Colonic mucosa (tissue), 4 donors: Measurements from ENCODE around the gene ADAMTS19. TPM values are rescaled to one million over a fixed set of nuclear protein-coding genes. Genes with fewer than 3 reads are reported as not detected.

Experiments
- DNase-seq: peaks from one replicate; pipeline ENCODE4 v3.0.0-alpha.2; 2020
- H3K27ac ChIP-seq: fragments of 200-600 bp; one replicate; pipeline ENCODE4 v1.8.0; 2021
- H3K27me3 ChIP-seq: fragments of 200-600 bp; one replicate; pipeline ENCODE4 v1.8.0; 2021
- H3K36me3 ChIP-seq: fragments of 200-600 bp; one replicate; pipeline ENCODE4 v1.8.0; 2021
- H3K4me1 ChIP-seq: fragments of 200-600 bp; one replicate; pipeline ENCODE4 v1.8.0; 2021; ENCODE audit warnings: mild to moderate bottlenecking
- H3K4me3 ChIP-seq: fragments of 200-600 bp; one replicate; pipeline ENCODE4 v1.8.0; 2021
- H3K9ac ChIP-seq, 2 donors: one replicate each; pipeline ENCODE4 v1.7.0; 2013; ENCODE audit warnings: control low read depth in 2 of 2, low read depth in 2 of 2, low read length in 2 of 2
- H3K9me3 ChIP-seq: fragments of 200-600 bp; one replicate; pipeline ENCODE4 v1.8.0; 2021
- intact Hi-C: fragments of 100-400 bp; cut with DNase I; formaldehyde crosslinking; loops from one replicate; pipeline ENCODE4 v1.14.1; 2022
- total RNA-seq, 2 donors: library from RNA; stranded (reverse); fragmentation: NEBNext Ultra II Directional in 1 of 2; extraction: Animal tissue kit (Norgen Biotek cat#: 25700) in 1 of 2; gene quantifications; one replicate each; pipeline ENCODE4 v1.2.1, GENCODE V29; 2021
- TF ChIP-seq, protein P1 (sequence below): fragments of 200-600 bp; IDR thresholded peaks from one replicate; pipeline ENCODE4 v1.8.0; 2022; ENCODE audit warnings: antibody characterized with exemption, mild to moderate bottlenecking
- donor health status: healthy.
- donor health status: DM: no; HTN: no; CAD: no.
- donor health status: DM: no; HTN: no; CAD: no.

The ADAMTS19 gene
- total RNA-seq, 2 donors from 2014 or later: 0.80 to 1.1 TPM

DNA sequence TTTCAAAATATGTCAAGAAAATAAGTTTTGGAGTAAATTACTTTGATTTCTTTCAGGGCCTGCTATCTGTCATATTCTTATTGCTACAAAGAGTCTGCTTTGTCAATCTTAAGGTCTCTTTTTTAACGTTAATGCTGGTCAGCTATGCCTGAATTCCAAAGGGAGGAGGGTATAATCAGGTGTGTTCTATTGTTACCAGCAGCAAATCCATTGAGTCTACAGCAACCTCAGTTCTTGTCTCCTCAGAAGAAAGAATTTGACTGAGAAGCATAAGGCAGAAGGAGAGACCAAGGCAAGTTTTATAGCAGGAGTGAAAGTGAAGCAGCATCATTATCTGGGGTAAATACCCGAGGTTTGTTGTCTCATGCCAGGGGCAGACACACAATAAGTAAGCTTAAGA is 264.1 kb downstream of the ADAMTS19 start:
- H3K4me1 ChIP-seq: no peaks in the 10 kb centered on the region
- H3K36me3 ChIP-seq: no peaks in the 10 kb centered on the region
- no peak overlapping the region for H3K4me3 ChIP-seq
- no peak overlapping the region for H3K27ac ChIP-seq
- intact Hi-C loops: no loop called here
- TF ChIP-seq, protein P1, sequence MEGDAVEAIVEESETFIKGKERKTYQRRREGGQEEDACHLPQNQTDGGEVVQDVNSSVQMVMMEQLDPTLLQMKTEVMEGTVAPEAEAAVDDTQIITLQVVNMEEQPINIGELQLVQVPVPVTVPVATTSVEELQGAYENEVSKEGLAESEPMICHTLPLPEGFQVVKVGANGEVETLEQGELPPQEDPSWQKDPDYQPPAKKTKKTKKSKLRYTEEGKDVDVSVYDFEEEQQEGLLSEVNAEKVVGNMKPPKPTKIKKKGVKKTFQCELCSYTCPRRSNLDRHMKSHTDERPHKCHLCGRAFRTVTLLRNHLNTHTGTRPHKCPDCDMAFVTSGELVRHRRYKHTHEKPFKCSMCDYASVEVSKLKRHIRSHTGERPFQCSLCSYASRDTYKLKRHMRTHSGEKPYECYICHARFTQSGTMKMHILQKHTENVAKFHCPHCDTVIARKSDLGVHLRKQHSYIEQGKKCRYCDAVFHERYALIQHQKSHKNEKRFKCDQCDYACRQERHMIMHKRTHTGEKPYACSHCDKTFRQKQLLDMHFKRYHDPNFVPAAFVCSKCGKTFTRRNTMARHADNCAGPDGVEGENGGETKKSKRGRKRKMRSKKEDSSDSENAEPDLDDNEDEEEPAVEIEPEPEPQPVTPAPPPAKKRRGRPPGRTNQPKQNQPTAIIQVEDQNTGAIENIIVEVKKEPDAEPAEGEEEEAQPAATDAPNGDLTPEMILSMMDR: no peak
- H3K27me3 ChIP-seq: no peaks in the 10 kb centered on the region
- DNase-seq: no peak
- H3K9me3 ChIP-seq: no peaks in the 10 kb centered on the region
- H3K9ac ChIP-seq: no peak overlapping the region

DNA sequence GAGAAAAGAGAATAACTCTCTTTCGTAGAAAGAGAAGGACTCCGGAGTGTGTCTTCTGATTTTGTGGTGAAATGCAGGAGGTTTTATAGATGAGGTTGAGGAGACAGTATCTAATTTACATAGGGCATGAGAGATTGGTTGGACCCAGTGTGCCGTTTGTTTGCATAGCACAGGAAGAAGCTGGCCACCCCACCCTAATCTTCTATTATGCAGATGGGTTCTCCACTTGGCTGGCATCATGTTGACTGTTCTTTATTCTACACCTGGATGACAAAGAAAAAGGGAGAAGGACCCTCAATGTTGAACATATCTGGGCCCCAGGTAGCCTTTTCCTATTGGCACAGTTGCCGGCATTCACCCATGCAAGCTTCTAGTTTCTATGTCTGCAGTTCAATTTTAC is 264.5 kb downstream of the ADAMTS19 start:
- no peak for DNase-seq
- H3K27ac ChIP-seq: no peak overlapping the region
- TF ChIP-seq, protein P1: no peak
- H3K4me1 ChIP-seq: no peaks in the 10 kb centered on the region
- intact Hi-C loops: no loop called here
- H3K9me3 ChIP-seq: no peaks in the 10 kb centered on the region
- H3K9ac ChIP-seq: no peak overlapping the region
- H3K27me3 ChIP-seq: no peaks in the 10 kb centered on the region
- no peaks in the 10 kb centered on the region for H3K36me3 ChIP-seq
- H3K4me3 ChIP-seq: no peak overlapping the region

DNA sequence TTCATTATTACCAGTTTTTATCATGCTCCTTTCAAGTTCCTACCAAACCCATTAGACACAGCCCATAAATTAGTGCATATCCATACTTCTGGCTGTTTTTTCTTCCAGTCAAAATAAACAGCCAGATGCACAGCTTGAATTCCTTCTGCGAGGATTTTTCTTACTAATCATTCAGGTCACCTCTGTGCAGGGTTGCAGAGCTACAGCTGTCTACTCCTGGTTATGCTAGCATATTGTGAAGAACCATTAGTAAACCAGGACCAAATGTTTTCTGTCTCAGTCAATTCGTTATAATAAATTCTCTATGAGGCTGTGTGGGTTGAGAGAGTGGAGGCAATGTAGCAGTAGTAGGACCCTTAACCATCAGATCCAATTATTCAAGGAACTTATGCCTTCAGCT is 279.7 kb downstream of the ADAMTS19 start:
- no peak for DNase-seq
- Histone ChIP-seq H3K9me3 (no peaks in the 10 kb centered on the region), H3K27me3 (no peaks in the 10 kb centered on the region), H3K4me3 (no peak overlapping the region), H3K4me1 (no peaks in the 10 kb centered on the region), H3K27ac (no peak overlapping the region), H3K36me3 (no peaks in the 10 kb centered on the region), H3K9ac (no peak overlapping the region)
- intact Hi-C loops: no loop called here
- TF ChIP-seq, protein P1: no peak

DNA sequence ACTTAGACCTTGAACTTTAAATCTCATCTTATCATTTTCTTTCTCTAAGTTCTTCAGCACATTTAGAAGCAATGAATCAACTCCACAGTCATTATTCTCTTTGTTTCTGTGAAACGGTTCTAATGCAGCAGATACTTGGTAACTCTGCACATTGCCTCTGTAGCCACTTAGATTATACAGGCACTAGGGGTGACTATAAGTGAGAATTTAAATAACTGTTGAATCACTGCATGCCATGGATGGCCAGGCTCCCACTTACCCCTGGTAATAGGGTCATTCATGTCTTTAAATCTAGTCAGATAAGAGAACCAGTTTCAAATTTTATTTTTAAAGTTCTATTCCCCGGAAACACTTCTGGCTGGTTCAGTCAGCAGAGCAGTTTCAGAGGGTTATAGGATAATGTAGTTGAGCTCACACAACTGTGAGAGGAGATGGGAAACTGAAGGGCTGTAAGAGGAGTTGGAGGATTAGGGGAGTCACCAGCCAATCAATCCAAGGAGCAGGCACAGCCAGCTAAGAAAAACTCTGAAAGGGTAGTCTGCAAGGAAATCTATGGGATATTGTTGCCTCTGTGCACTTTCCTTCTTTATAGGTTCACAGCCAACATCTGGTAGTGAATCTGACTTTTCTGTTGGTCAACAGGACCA is 283.6 kb downstream of the ADAMTS19 start:
- TF ChIP-seq, protein P1: no peak

DNA sequence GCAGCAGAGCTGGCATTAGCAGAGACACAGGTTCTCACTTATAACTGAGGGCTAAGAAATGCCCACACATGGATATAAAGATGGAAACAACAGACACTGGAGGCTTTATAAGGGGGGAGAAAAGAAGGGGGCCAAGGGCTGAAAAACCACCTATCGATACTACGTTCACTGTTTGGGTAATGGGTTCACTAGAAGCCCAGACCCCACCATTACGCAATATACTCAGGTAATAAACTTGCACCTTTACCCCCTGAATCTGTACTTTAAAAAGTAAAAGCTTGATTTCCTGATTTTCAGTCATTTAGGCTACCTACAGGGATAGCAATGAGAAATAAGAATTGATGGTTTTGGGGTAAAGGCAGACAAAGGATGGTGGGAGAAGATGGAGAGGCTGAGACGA is 285.9 kb downstream of the ADAMTS19 start:
- H3K27me3 ChIP-seq: no peaks in the 10 kb centered on the region
- intact Hi-C loops: no loop called here
- H3K9me3 ChIP-seq: no peaks in the 10 kb centered on the region
- H3K4me3 ChIP-seq: no peak overlapping the region
- H3K27ac ChIP-seq: no peak overlapping the region
- no peak overlapping the region for H3K9ac ChIP-seq
- no peak for DNase-seq
- TF ChIP-seq, protein P1: no peak
- no peaks in the 10 kb centered on the region for H3K4me1 ChIP-seq
- no peaks in the 10 kb centered on the region for H3K36me3 ChIP-seq

More for the DNA sequence above, 283.6 kb downstream of the ADAMTS19 start:
- H3K27me3 ChIP-seq: no peaks in the 10 kb centered on the region
- intact Hi-C loops: no loop called here
- H3K4me1 ChIP-seq: no peaks in the 10 kb centered on the region
- no peak overlapping the region for H3K9ac ChIP-seq
- no peak overlapping the region for H3K4me3 ChIP-seq
- H3K27ac ChIP-seq: no peak overlapping the region
- H3K9me3 ChIP-seq: no peaks in the 10 kb centered on the region
- no peaks in the 10 kb centered on the region for H3K36me3 ChIP-seq
- no peak for DNase-seq
